ENCODE results near the gene SURF1.
A peak's percentile ranks its signal among the peaks of the same experiment; 100 is the strongest.

GRCh38 chr9:133353548-133353947 is 2.7 kb downstream of the SURF1 start:
- TF ChIP-seq POLR2A (IDR thresholded peaks at IDR 0.05; ENCODE audit: low read depth, low read length): peak; percentile 41; the same call in 1 of the 2 replicates
- no peak for TF ChIP-seq POLR2AphosphoS5 (IDR thresholded peaks at IDR 0.05; ENCODE audit: low read depth, low read length)

All from GM12891 (cell line).